ENCODE results near the gene ZMYND11.
"Not testable (repeated sequence)": the region's sequence is repeated elsewhere in the genome, so short reads cannot be mapped to it uniquely, and the experiment has no call there.

Gene ZMYND11

DNA sequence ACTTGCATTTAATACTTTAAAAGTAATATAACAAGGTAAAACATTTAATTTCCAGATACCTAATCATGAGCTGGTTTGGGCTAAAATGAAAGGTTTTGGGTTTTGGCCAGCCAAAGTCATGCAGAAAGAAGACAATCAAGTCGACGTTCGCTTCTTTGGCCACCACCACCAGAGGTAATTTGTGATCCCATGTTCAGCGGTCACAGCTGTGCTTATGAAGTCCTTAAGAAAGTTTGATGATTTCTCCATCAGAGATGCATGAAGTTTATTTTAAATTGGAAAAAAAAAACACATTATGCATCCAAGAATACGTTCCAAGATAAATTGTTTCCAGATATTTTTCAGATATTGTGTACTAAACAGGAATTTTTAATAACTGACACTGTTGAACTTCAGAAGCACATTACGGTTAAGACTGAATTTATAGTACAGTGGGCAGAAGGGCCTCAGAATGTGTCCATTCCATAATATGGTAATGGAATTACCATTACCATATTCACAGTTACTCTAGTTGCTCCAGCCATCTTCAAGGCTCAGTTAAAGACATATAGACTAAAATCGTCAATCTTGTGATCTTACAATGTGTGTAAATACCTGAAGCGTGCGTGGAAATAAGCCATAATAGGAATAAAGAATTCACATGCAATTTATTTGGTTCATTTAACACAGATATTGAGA lies 106.8 kb downstream of the ZMYND11 start:
- in situ Hi-C loops (cut with MboI; ENCODE audit: low sequenced_read_pairs): no loop called here

DNA sequence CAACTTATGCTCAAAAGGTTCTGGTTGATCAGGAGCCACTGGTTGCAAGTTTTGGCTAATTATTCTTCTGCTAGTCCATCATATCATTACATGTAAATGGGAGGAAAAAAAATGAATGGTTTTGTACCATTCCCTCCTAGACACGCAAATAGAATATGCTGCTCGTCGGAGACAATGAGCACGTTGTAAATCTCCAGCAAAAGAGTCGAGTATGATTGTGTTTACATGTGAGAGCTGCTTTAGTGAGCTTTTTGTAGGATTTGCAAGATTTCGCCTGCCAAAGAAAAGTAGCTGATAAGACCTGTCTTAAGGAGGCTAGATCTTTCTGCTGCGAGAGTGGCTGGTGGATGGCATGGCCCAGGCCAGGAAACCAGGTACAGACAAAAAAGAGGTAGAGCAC lies 109.0 kb downstream of the ZMYND11 start:
- in situ Hi-C loops (cut with MboI; ENCODE audit: low sequenced_read_pairs): no loop called here

DNA sequence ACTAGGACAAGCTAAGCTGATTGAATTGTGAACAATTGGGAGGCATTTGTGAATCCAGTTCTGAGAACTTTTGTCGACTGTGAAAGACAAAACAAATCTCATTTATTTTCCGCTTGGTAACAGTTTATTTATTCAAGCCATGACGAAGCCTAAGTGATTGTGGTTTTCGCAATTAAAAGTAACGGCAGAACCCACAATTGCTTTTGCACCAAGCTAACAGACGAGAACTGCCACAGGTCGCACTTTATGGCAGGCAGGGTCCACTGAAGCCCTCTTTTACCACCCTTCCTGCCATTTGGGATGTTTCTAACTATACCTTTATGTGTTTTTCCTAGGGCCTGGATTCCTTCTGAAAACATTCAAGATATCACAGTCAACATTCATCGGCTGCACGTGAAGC lies 111.2 kb downstream of the ZMYND11 start:
- in situ Hi-C loops (cut with MboI; ENCODE audit: low sequenced_read_pairs): no loop called here

DNA sequence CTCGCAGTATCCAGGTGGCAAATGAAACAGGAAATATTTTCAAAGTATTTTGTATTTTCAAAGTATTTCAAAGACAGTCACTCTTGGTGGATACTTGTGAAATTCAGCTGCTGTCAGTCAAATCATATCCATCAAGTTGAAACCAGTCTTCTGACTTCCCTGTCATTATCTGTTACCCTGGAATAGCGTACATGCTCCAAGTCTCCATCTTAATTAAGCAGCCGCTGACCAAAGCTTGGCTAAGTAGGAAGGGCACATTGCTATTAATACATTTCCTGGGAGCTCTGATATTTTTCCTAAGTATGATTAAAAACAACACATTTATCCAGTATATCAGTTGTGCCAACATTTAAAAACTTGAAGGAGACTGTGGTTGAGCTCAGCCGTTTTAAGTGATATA lies 112.2 kb downstream of the ZMYND11 start:
- in situ Hi-C loops (cut with MboI; ENCODE audit: low sequenced_read_pairs): no loop called here

DNA sequence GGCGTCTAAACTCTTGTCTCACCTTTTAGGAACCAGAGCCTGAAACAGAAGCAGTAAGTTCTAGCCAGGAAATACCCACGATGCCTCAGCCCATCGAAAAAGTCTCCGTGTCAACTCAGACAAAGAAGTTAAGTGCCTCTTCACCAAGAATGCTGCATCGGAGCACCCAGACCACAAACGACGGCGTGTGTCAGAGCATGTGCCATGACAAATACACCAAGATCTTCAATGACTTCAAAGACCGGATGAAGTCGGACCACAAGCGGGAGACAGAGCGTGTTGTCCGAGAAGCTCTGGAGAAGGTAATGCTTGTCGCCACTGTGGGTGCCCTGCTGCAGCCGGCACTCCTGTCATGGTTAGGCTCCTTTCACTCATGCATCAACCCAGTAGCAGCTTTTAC lies 113.1 kb downstream of the ZMYND11 start:
- in situ Hi-C loops (cut with MboI; ENCODE audit: low sequenced_read_pairs): no loop called here

DNA sequence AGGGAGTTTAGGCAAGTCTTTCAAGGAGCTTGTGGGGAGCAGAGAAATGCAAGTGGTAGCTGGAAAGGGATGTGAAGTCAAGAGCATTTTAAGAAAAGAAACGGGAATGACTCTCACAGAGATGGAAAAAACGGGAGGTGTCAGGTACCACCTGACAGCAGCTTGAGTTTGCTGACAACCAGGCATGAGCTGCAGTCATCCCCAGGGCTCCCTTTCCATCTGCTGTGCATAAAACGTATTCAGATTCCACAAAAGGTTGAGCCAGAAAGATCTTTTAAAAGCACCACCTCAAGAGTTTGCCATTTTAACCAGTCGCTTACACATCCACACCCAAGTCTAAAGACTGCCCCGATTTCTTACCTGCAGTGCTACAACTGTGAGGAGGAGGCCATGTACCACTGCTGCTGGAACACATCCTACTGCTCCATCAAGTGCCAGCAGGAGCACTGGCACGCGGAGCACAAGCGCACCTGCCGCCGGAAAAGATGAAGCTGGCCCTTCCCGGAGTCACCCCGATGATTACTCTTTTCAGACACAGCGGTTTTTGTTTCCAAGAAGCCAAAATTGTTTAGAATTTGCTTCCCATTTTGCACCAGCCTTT lies 116.8 kb downstream of the ZMYND11 start:
- in situ Hi-C loops (cut with MboI; ENCODE audit: low sequenced_read_pairs): no loop called here

DNA sequence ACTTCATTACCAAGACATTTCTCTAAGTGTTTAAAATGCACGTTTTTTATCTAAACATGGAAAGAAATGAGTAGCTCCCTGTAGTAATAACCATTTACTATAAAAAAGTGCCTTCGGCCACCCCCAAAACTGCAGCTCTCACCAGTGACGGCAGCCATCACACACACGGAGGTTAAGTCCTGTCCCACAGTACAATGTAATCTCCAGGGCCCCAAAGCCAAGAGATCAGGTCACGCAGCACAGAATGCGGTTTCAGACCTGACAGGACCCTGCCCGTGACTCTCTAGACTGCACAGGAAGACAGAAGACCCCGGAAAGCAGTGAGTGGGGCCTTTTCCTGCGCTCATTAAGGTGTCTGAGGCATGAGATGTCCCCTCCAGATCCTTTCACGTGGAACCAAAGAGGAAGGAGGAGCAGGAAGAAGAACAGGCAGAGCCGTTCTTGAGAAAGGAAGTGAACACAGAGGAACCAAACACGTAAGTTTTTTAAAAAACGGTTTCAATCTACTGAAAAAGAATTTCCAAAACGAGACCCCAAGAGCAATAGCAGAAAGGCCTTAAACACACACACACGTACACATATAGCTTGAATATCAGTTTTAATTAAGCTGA lies 125.7 kb downstream of the ZMYND11 start:
- in situ Hi-C loops (cut with MboI; ENCODE audit: low sequenced_read_pairs): no loop called here

DNA sequence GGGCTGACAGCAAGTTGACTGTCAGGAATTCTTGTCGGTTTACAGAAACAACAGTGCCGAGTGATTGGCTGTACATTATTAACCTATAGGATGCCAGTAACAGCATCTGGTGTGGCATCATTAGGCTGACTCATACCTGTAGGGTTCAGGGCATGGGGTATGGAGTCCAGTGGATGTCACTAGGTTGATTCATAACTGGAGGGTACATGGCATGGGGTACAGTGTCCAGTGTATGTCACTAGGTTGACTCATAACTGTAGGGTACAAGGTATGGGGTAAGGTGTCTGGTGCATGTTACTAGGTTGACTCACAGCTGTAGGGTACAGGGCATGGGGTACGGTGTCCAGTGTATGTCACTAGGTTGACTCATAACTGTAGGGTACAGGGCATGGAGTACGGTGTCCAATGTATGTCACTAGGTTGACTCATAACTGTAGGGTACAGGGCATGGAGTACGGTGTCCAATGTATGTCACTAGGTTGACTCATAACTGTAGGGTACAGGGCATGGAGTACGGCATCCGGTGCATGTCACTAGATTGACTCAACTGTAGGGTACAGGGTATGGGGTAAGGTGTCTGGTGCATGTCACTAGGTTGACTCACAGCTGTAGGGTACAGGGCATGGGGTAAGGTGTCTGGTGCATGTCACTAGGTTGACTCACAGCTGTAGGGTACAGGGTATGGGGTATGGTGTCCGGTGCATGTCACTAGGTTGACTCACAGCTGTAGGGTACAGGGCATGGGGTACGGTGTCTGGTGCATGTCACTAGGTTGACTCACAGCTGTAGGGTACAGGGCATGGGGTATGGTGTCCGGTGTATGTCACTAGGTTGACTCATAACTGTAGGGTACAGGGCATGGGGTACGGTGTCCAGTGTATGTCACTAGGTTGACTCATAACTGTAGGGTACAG lies 129.2 kb downstream of the ZMYND11 start:
- in situ Hi-C loops (cut with MboI; ENCODE audit: low sequenced_read_pairs): not testable (repeated sequence)

DNA sequence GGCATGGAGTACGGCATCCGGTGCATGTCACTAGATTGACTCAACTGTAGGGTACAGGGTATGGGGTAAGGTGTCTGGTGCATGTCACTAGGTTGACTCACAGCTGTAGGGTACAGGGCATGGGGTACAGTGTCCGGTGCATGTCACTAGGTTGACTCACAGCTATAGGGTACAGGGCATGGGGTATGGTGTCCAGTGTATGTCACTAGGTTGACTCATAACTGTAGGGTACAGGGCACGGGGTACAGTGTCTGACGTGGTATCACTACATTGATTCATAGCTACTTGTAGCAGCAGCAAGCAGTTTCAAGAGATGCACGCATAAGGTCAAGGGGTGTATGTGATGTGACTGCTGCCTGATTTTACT lies 129.8 kb downstream of the ZMYND11 start:
- in situ Hi-C loops (cut with MboI; ENCODE audit: low sequenced_read_pairs): not testable (repeated sequence)

DNA sequence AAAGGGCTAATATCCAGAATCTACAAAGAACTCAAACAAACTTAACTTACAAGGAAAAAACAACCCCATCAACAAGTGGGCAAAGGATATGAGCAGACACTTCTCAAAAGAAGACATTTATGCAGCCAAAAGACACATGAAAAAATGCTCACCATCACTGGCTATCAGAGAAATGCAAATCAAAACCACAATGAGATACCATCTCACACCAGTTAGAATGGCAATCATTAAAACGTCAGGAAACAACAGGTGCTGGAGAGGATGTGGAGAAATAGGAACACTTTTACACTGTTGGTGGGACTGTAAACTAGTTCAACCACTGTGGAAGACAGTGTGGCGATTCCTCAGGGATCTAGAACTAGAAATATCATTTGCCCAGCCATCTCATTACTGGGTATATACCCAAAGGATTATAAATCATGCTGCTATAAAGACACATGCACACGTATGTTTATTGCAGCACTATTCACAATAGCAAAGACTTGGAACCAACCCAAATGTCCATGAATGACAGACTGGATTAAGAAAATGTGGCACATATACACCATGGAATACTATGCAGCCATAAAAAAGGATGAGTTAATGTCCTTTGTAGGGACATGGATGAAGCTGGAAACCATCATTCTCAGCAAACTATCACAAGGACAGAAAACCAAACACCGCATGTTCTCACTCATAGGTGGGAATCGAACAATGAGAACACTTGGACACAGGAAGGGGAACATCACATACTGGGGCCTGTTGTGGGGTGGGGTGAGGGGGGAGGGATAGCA lies 130.7 kb downstream of the ZMYND11 start:
- in situ Hi-C loops (cut with MboI; ENCODE audit: low sequenced_read_pairs): not testable (repeated sequence)

DNA sequence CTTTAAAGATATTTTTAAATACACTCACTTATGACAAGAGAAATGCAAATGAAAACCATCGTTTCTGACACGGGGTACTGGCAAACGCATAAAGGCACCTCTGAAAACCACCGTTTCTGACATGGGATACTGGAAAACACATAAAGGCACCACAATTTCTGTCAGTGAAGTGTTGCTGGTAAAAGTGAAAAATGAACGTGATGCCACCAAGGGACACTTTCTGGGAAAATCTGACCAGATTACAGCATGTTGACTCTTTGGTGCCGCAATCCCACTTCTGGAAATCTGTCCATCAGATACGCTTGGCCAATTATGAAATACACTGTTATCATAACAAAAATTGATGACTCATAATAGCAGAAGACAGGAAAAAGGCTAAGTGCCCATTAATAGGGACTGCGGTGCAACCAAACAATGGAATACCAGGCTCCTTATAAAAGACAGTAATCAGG lies 131.7 kb downstream of the ZMYND11 start:
- in situ Hi-C loops (cut with MboI; ENCODE audit: low sequenced_read_pairs): no loop called here

DNA sequence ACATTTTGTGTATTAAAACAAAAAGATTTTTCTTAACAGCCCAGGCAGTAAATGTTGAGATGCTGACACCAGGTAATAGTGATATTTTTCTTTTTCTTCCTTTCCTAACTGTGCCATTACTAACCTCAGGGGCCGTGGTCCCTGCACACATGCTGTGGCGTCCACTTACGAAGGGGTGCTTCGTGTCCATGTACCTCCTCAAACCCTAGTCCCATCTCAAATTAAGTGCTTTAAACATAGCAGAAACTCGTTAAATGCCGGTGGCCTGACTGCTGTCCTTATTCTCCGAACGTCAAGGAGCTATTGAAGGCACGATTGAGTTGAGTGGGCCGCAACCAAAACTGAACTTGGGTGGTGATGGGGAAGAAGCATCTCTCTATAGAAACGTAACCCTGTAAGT lies 132.4 kb downstream of the ZMYND11 start:
- in situ Hi-C loops (cut with MboI; ENCODE audit: low sequenced_read_pairs): no loop called here

DNA sequence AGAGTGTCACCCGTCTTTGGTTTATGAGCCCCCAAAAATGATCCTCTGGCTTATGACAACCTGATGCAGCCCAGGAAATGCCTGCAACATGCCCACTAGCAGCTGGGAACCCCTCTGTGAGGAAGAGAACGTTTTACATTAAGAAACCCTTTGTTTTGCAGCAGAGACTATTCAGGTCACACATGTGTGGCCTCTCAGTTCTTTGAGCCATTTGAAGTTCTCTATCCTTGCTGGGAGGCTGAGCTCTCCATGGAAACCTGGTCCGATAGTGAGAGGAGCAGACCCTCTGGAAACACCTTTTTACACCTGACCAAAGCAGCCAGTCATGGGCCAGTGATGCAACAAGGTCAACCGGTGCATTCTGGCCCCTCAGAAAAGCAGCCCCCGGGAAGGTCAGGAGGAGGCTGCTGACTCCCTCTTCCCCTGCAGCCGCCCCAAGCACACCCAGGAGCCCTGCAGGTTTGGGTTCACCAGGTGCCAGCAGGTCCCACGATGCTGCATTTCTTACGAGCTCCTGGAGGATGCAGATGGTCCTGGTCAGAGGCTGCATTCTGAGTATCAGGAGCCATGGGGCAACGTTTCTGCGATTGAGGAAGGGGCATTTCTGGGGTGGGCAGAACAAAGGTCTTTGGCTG lies 134.3 kb downstream of the ZMYND11 start:
- in situ Hi-C loops (cut with MboI; ENCODE audit: low sequenced_read_pairs): no loop called here

DNA sequence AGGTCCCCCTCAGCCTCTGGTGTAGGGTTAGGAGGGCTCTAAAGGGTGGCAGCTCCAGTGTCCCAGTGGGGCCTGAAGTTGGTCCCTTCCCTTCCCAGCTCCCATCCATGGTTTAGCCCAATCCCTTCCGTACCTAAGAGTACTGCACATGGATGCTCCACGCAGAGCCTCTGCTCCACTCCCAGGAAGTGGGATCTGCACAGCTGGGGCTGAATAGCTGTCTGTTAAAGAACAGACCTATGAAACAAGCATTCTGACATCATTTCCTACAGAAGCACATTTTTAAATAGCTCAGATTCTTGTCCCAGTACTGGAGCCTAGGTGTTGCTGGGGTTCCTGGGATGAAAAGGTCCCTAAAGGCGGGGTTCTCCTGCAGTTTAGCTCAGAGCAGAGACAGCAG lies 135.9 kb downstream of the ZMYND11 start:
- in situ Hi-C loops (cut with MboI; ENCODE audit: low sequenced_read_pairs): no loop called here

DNA sequence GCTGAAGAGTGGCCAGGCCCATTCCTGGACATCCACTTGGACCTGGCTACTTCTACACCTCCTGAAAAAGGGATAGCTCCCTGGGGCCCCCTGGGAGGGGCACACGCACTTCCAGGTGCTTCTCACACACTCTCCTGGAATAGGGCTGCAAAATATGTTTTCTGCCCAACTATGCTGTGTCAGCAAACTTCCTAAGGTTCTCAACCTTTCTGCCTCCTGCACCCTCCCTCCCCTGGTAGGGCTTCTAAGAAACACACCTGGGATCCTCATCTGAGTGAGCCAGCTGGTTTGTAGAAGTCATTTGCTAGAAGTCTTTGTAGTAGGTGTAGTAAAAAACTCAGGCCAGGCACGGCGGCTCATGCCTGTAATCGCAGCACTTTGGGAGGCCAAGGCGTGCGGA lies 136.5 kb downstream of the ZMYND11 start:
- in situ Hi-C loops (cut with MboI; ENCODE audit: low sequenced_read_pairs): no loop called here

DNA sequence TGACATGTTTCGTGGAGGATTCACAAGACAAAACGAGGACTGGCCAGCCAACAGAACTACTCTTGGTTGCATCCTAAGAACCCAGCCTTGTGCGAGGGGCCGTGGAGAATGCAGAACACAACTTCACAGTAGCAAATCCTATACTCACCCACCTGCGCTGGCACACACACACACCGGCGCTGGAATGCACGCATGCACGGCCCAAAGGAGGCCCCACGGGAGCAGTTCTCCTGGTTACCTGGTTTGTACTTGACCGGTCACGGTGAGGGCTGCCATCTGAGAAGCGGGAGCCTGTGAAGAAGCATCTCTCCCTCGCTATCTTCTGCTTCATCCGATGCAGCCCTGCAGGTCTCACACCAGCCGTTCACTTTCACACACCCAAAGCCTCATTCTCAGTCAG lies 137.8 kb downstream of the ZMYND11 start:
- in situ Hi-C loops (cut with MboI; ENCODE audit: low sequenced_read_pairs): no loop called here

DNA sequence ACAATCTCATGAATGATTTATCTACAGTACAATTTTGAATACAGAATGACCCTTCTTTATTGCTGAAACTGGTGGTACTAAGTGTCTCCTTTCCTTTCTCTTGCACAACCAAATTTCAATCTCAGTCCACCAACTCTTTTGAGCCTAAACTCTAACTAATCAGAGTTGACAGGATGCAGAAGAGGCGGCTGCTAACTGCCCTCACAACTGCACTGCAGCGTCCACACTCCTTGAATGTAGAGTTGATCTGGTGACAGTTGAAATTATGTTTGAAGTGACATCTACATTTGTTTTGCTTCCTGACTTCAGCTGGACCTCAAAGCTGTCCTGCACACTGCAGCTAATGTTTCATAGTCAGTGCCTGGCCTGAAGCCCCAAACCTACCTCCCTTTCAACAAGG lies 139.6 kb downstream of the ZMYND11 start:
- in situ Hi-C loops (cut with MboI; ENCODE audit: low sequenced_read_pairs): no loop called here

DNA sequence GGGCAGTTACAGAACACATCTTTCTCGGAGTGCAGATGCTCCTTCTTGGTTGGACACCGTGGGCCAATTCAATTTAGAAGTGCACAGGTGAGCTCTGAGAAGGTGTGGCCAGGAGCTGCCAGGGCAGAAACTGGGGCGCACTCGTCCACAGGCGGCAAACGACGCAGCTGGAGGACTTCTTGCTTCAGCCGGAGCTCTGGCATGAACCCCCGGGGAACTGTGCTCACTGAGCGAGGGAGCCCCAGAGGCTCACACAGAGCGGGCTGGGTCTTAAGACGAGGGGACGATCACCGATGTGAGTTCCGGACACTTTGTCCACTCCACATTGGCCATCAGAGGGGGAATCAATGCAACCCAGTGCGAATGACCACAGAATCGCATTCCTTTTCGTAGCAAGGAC lies 140.4 kb downstream of the ZMYND11 start:
- in situ Hi-C loops (cut with MboI; ENCODE audit: low sequenced_read_pairs): no loop called here

DNA sequence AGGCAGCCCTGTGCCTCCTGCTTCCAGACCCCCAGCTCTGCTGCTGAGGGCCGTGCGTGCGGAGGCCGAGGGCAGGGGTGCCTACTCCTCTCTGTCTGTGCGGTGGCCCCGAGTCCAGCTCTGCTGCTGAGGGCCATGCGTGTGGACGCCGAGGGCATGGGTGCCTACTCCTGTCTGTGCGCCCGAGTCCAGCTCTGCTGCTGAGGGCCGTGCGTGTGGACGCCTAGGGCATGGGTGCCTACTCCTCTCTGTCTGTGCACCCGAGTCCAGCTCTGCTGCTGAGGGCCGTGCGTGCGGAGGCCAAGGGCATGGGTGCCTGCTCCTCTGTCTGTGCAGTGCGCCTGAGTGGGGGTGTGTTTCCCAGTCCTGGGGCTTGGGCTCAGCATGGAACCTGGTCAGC lies 142.7 kb downstream of the ZMYND11 start:
- in situ Hi-C loops (cut with MboI; ENCODE audit: low sequenced_read_pairs): no loop called here

DNA sequence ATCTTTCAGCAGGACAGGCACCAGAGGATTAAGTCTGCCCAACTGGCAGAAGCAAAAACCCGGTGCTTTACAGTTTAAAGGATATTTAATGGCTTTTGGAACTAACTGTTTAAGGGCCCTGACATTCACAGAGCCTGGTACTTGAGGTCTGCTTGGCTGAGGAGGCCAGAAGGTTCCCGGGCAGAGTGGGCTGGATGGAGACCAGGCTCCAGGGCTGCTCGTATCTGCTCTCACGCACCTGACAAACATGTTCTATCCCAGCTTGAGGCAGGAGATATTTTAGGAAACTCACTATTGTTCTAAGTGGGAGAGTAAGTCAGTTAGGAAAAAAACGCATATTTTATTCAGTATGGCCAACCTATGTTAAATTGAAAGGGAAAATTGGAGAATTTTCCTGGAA lies 143.5 kb downstream of the ZMYND11 start:
- in situ Hi-C loops (cut with MboI; ENCODE audit: low sequenced_read_pairs): no loop called here
